HG03045 (cell line): Measurements from ENCODE around the gene COL18A1.

Experiments
- ATAC-seq: cut with Tn5 transposase; IDR thresholded peaks from one replicate; pipeline ENCODE4 v1.9.1; 2021; ENCODE audit warnings: mild to moderate bottlenecking, moderate library complexity; ENCODE audit not compliant: unreplicated experiment

Gene COL18A1

GRCh38 chr21:45411810-45412206, 6.8 kb downstream of the COL18A1 start:
- ATAC-seq = no peak

- no peak for ATAC-seq
Measured at GRCh38 chr21:45412491-45412890, 7.5 kb downstream of the COL18A1 start.

- no peak for ATAC-seq
Measured at GRCh38 chr21:45412909-45413611, 8.1 kb downstream of the COL18A1 start.

GRCh38 chr21:45413922-45414321, 9.0 kb downstream of the COL18A1 start:
- ATAC-seq = no peak

- no peak for ATAC-seq
Measured at GRCh38 chr21:45414396-45415187, 9.6 kb downstream of the COL18A1 start.

- ATAC-seq = no peak
Measured at GRCh38 chr21:45415188-45415942, 10.4 kb downstream of the COL18A1 start.

GRCh38 chr21:45415943-45416611, 11.1 kb downstream of the COL18A1 start:
- no peak for ATAC-seq

GRCh38 chr21:45416620-45417019, 11.7 kb downstream of the COL18A1 start:
- no peak for ATAC-seq

- ATAC-seq = no peak
Measured at GRCh38 chr21:45417256-45417950, 12.4 kb downstream of the COL18A1 start.

GRCh38 chr21:45417951-45418300, 13.0 kb downstream of the COL18A1 start:
- no peak for ATAC-seq

GRCh38 chr21:45418301-45419071, 13.5 kb downstream of the COL18A1 start:
- no peak for ATAC-seq

GRCh38 chr21:45419162-45419561, 14.2 kb downstream of the COL18A1 start:
- ATAC-seq = no peak

- no peak for ATAC-seq
Measured at GRCh38 chr21:45420061-45421041, 15.4 kb downstream of the COL18A1 start.

- no peak for ATAC-seq
Measured at GRCh38 chr21:45421071-45421845, 16.3 kb downstream of the COL18A1 start.

- ATAC-seq = no peak
Measured at GRCh38 chr21:45421846-45422775, 17.1 kb downstream of the COL18A1 start.

GRCh38 chr21:45423201-45423955, 18.4 kb downstream of the COL18A1 start:
- ATAC-seq = no peak
